ENCODE measurements around the gene HMSD.

Gene HMSD

GRCh38 chr18:63975628-63976027 lies 26.5 kb downstream of the HMSD start:
- no peaks in the 10 kb centered on the region for H3K27me3 ChIP-seq (ENCODE audit: low read depth, low read length)
- H3K9me3 ChIP-seq (ENCODE audit: control insufficient read depth in 1 of 2, low read length in 2 of 2) = no peaks in the 10 kb centered on the region
- no peak overlapping the region for H3K4me3 ChIP-seq (ENCODE audit: low read depth in 1 of 2, low read length in 2 of 2)
- H3K36me3 ChIP-seq (ENCODE audit: control insufficient read depth in 1 of 2, insufficient read depth in 2 of 2, low read length in 2 of 2) = no peaks in the 10 kb centered on the region
- peaks cover 0 to 3% of the 10 kb centered on the region in 2 donors for H3K4me1 ChIP-seq (ENCODE audit: control insufficient read depth in 1 of 2, insufficient read depth in 2 of 2, low read length in 2 of 2)
- H3K27ac ChIP-seq (ENCODE audit: low read length) = no peak overlapping the region

- H3K27ac ChIP-seq (ENCODE audit: low read length) = no peak overlapping the region
- no peaks in the 10 kb centered on the region for H3K27me3 ChIP-seq (ENCODE audit: low read depth, low read length)
- peaks cover 4 to 6% of the 10 kb centered on the region in 2 donors for H3K36me3 ChIP-seq (ENCODE audit: control insufficient read depth in 1 of 2, insufficient read depth in 2 of 2, low read length in 2 of 2)
- H3K9me3 ChIP-seq (ENCODE audit: control insufficient read depth in 1 of 2, low read length in 2 of 2) = no peaks in the 10 kb centered on the region
- H3K4me1 ChIP-seq (ENCODE audit: control insufficient read depth in 1 of 2, insufficient read depth in 2 of 2, low read length in 2 of 2) = peaks cover 0 to 3% of the 10 kb centered on the region in 2 donors
- H3K4me3 ChIP-seq (ENCODE audit: low read depth in 1 of 2, low read length in 2 of 2) = no peak overlapping the region
These were observed 27.9 kb downstream of the HMSD start for GRCh38 chr18:63977040-63977439.

GRCh38 chr18:63979409-63979920 lies 30.4 kb downstream of the HMSD start:
- peak overlapping the region; percentile 51 to 57 for H3K4me3 ChIP-seq (ENCODE audit: low read depth in 1 of 2, low read length in 2 of 2)
- peaks cover 17% of the 10 kb centered on the region in 2 donors for H3K36me3 ChIP-seq (ENCODE audit: control insufficient read depth in 1 of 2, insufficient read depth in 2 of 2, low read length in 2 of 2)
- peaks cover 0 to 3% of the 10 kb centered on the region in 2 donors for H3K4me1 ChIP-seq (ENCODE audit: control insufficient read depth in 1 of 2, insufficient read depth in 2 of 2, low read length in 2 of 2)
- no peaks in the 10 kb centered on the region for H3K9me3 ChIP-seq (ENCODE audit: control insufficient read depth in 1 of 2, low read length in 2 of 2)
- H3K27ac ChIP-seq (ENCODE audit: low read length) = peak overlapping the region; percentile 48
- no peaks in the 10 kb centered on the region for H3K27me3 ChIP-seq (ENCODE audit: low read depth, low read length)

- H3K36me3 ChIP-seq (ENCODE audit: control insufficient read depth in 1 of 2, insufficient read depth in 2 of 2, low read length in 2 of 2) = peaks cover 17% of the 10 kb centered on the region in 2 donors
- peaks cover 0 to 3% of the 10 kb centered on the region in 2 donors for H3K4me1 ChIP-seq (ENCODE audit: control insufficient read depth in 1 of 2, insufficient read depth in 2 of 2, low read length in 2 of 2)
- peak overlapping the region; percentile 48 for H3K27ac ChIP-seq (ENCODE audit: low read length)
- peak overlapping the region; percentile 51 to 57 for H3K4me3 ChIP-seq (ENCODE audit: low read depth in 1 of 2, low read length in 2 of 2)
- H3K9me3 ChIP-seq (ENCODE audit: control insufficient read depth in 1 of 2, low read length in 2 of 2) = no peaks in the 10 kb centered on the region
- no peaks in the 10 kb centered on the region for H3K27me3 ChIP-seq (ENCODE audit: low read depth, low read length)
These were observed 30.9 kb downstream of the HMSD start for GRCh38 chr18:63980027-63980426.

- no peaks in the 10 kb centered on the region for H3K9me3 ChIP-seq (ENCODE audit: control insufficient read depth in 1 of 2, low read length in 2 of 2)
- no peak overlapping the region for H3K4me3 ChIP-seq (ENCODE audit: low read depth in 1 of 2, low read length in 2 of 2)
- no peaks in the 10 kb centered on the region for H3K27me3 ChIP-seq (ENCODE audit: low read depth, low read length)
- H3K36me3 ChIP-seq (ENCODE audit: control insufficient read depth in 1 of 2, insufficient read depth in 2 of 2, low read length in 2 of 2) = peaks cover 17 to 24% of the 10 kb centered on the region in 2 donors
- H3K4me1 ChIP-seq (ENCODE audit: control insufficient read depth in 1 of 2, insufficient read depth in 2 of 2, low read length in 2 of 2) = peaks cover 0 to 3% of the 10 kb centered on the region in 2 donors
- no peak overlapping the region for H3K27ac ChIP-seq (ENCODE audit: low read length)
These were observed 31.9 kb downstream of the HMSD start for GRCh38 chr18:63980896-63981460.

GRCh38 chr18:63981719-63982118 lies 32.6 kb downstream of the HMSD start:
- Histone ChIP-seq H3K4me1 (ENCODE audit: control insufficient read depth in 1 of 2, insufficient read depth in 2 of 2, low read length in 2 of 2) (peaks cover 0 to 3% of the 10 kb centered on the region in 2 donors), H3K36me3 (ENCODE audit: control insufficient read depth in 1 of 2, insufficient read depth in 2 of 2, low read length in 2 of 2) (peaks cover 17 to 24% of the 10 kb centered on the region in 2 donors), H3K27ac (ENCODE audit: low read length) (no peak overlapping the region), H3K4me3 (ENCODE audit: low read depth in 1 of 2, low read length in 2 of 2) (no peak overlapping the region), H3K9me3 (ENCODE audit: control insufficient read depth in 1 of 2, low read length in 2 of 2) (no peaks in the 10 kb centered on the region), H3K27me3 (ENCODE audit: low read depth, low read length) (no peaks in the 10 kb centered on the region)

GRCh38 chr18:63982361-63982760 lies 33.3 kb downstream of the HMSD start:
- no peak overlapping the region for H3K4me3 ChIP-seq (ENCODE audit: low read depth in 1 of 2, low read length in 2 of 2)
- H3K36me3 ChIP-seq (ENCODE audit: control insufficient read depth in 1 of 2, insufficient read depth in 2 of 2, low read length in 2 of 2) = peaks cover 22 to 29% of the 10 kb centered on the region in 2 donors
- H3K9me3 ChIP-seq (ENCODE audit: control insufficient read depth in 1 of 2, low read length in 2 of 2) = no peaks in the 10 kb centered on the region
- peaks cover 0 to 3% of the 10 kb centered on the region in 2 donors for H3K4me1 ChIP-seq (ENCODE audit: control insufficient read depth in 1 of 2, insufficient read depth in 2 of 2, low read length in 2 of 2)
- H3K27me3 ChIP-seq (ENCODE audit: low read depth, low read length) = no peaks in the 10 kb centered on the region
- H3K27ac ChIP-seq (ENCODE audit: low read length) = no peak overlapping the region

- no peak overlapping the region for H3K27ac ChIP-seq (ENCODE audit: low read length)
- no peaks in the 10 kb centered on the region for H3K27me3 ChIP-seq (ENCODE audit: low read depth, low read length)
- peaks cover 20 to 25% of the 10 kb centered on the region in 2 donors for H3K36me3 ChIP-seq (ENCODE audit: control insufficient read depth in 1 of 2, insufficient read depth in 2 of 2, low read length in 2 of 2)
- H3K9me3 ChIP-seq (ENCODE audit: control insufficient read depth in 1 of 2, low read length in 2 of 2) = no peaks in the 10 kb centered on the region
- no peak overlapping the region for H3K4me3 ChIP-seq (ENCODE audit: low read depth in 1 of 2, low read length in 2 of 2)
- H3K4me1 ChIP-seq (ENCODE audit: control insufficient read depth in 1 of 2, insufficient read depth in 2 of 2, low read length in 2 of 2) = no peaks in the 10 kb centered on the region
These were observed 37.8 kb downstream of the HMSD start for GRCh38 chr18:63986885-63987284.

GRCh38 chr18:63987743-63988142 lies 38.6 kb downstream of the HMSD start:
- Histone ChIP-seq H3K27me3 (ENCODE audit: low read depth, low read length) (no peaks in the 10 kb centered on the region), H3K4me1 (ENCODE audit: control insufficient read depth in 1 of 2, insufficient read depth in 2 of 2, low read length in 2 of 2) (no peaks in the 10 kb centered on the region), H3K36me3 (ENCODE audit: control insufficient read depth in 1 of 2, insufficient read depth in 2 of 2, low read length in 2 of 2) (peaks cover 11 to 18% of the 10 kb centered on the region in 2 donors), H3K4me3 (ENCODE audit: low read depth in 1 of 2, low read length in 2 of 2) (no peak overlapping the region), H3K27ac (ENCODE audit: low read length) (no peak overlapping the region), H3K9me3 (ENCODE audit: control insufficient read depth in 1 of 2, low read length in 2 of 2) (no peaks in the 10 kb centered on the region)

GRCh38 chr18:63992751-63993150 lies 43.6 kb downstream of the HMSD start:
- Histone ChIP-seq H3K36me3 (ENCODE audit: control insufficient read depth in 1 of 2, insufficient read depth in 2 of 2, low read length in 2 of 2) (no peaks in the 10 kb centered on the region), H3K9me3 (ENCODE audit: control insufficient read depth in 1 of 2, low read length in 2 of 2) (no peaks in the 10 kb centered on the region), H3K4me1 (ENCODE audit: control insufficient read depth in 1 of 2, insufficient read depth in 2 of 2, low read length in 2 of 2) (no peaks in the 10 kb centered on the region), H3K27me3 (ENCODE audit: low read depth, low read length) (no peaks in the 10 kb centered on the region), H3K4me3 (ENCODE audit: low read depth in 1 of 2, low read length in 2 of 2) (no peak overlapping the region), H3K27ac (ENCODE audit: low read length) (no peak overlapping the region)

GRCh38 chr18:63994783-63995399 lies 45.8 kb downstream of the HMSD start:
- Histone ChIP-seq H3K27ac (ENCODE audit: low read length) (no peak overlapping the region), H3K4me3 (ENCODE audit: low read depth in 1 of 2, low read length in 2 of 2) (no peak overlapping the region), H3K9me3 (ENCODE audit: control insufficient read depth in 1 of 2, low read length in 2 of 2) (no peaks in the 10 kb centered on the region), H3K4me1 (ENCODE audit: control insufficient read depth in 1 of 2, insufficient read depth in 2 of 2, low read length in 2 of 2) (no peaks in the 10 kb centered on the region), H3K36me3 (ENCODE audit: control insufficient read depth in 1 of 2, insufficient read depth in 2 of 2, low read length in 2 of 2) (no peaks in the 10 kb centered on the region), H3K27me3 (ENCODE audit: low read depth, low read length) (no peaks in the 10 kb centered on the region)
